HepG2 (cell line): Measurements from ENCODE around the gene LRP5.

Experiments used
- MYNN ChIP-seq: sonication (generic); formaldehyde crosslinking; IDR thresholded peaks from 2 replicates; pipeline ENCODE4 v1.4.0; 2020; ENCODE audit warnings: mild to moderate bottlenecking, low read depth, missing genetic modification reagents
- ZNF569 ChIP-seq: sonication (generic); formaldehyde crosslinking; IDR thresholded peaks from 2 replicates; pipeline ENCODE4 v1.5.0; 2020; ENCODE audit warnings: mild to moderate bottlenecking, missing genetic modification reagents, moderate library complexity, borderline replicate concordance

DNA sequence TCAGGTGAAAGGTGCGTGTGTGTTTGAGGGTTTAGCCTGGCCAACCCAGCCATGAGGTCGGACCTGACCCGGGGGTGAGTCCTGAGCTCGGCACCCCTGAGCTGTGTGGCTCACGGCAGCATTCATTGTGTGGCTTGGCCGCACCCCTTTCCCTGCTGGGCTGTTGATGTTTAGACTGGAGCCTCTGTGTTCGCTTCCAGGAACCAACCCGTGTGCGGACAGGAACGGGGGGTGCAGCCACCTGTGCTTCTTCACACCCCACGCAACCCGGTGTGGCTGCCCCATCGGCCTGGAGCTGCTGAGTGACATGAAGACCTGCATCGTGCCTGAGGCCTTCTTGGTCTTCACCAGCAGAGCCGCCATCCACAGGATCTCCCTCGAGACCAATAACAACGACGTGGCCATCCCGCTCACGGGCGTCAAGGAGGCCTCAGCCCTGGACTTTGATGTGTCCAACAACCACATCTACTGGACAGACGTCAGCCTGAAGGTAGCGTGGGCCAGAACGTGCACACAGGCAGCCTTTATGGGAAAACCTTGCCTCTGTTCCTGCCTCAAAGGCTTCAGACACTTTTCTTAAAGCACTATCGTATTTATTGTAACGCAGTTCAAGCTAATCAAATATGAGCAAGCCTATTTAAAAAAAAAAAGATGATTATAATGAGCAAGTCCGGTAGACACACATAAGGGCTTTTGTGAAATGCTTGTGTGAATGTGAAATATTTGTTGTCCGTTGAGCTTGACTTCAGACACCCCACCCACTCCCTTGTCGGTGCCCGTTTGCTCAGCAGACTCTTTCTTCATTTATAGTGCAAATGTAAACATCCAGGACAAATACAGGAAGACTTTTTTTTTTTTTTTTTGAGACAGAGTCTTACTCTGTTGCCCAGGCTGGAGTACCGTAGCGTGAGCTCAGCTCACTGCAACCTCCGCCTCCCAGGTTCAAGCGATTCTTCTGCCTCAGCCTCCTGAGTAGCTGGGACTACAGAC is 94.2 kb downstream of the LRP5 start:
- TF ChIP-seq MYNN (CRISPR knock-in tag) (no peak), ZNF569 (CRISPR knock-in tag) (no peak)
